Measurements from ENCODE around the gene VEPH1. TPM values are rescaled to one million over a fixed set of nuclear protein-coding genes. Genes with fewer than 3 reads are reported as not detected.
A peak's percentile ranks its signal among the peaks of the same experiment; 100 is the strongest.

VEPH1 gene
- total RNA-seq, 1 experiment from 2014 or later: 2.4 TPM

GRCh38 chr3:157464321-157464720 lies 38.9 kb downstream of the VEPH1 start:
- H3K27ac Mint-ChIP-seq (ENCODE audit: low read depth, unreplicated experiment): no peak overlapping the region
- no peak for DNase-seq (ENCODE audit: unreplicated experiment)
- ChIA-PET POLR2A (interaction anchor here (0.6 kb wide), 1 partner anchor 58 kb away, joined by 3 read pairs; no protein-coding TSS in a partner anchor), CTCF (interaction anchor here (0.6 to 1.1 kb wide), 4 partner anchors 16 to 262 kb away, joined by 3 to 5 read pairs (median 4); no protein-coding TSS in a partner anchor)
- intact Hi-C loops (cut with micrococcal nuclease): no loop called here
- no peaks in the 10 kb centered on the region for H3K27me3 Mint-ChIP-seq (ENCODE audit: insufficient read depth, unreplicated experiment)
- no peaks in the 10 kb centered on the region for H3K36me3 Mint-ChIP-seq (ENCODE audit: insufficient read depth, unreplicated experiment)
- H3K9me3 Mint-ChIP-seq (ENCODE audit: unreplicated experiment): no peaks in the 10 kb centered on the region
- BruUV-seq (replicated peaks): no TSS peak
- no peak overlapping the region for H3K4me3 Mint-ChIP-seq (ENCODE audit: unreplicated experiment)
- peaks cover 21% of the 10 kb centered on the region for H3K4me1 Mint-ChIP-seq (ENCODE audit: insufficient read depth, unreplicated experiment)
- no peak for TF ChIP-seq CTCF (IDR thresholded peaks at IDR 0.05; ENCODE audit: unreplicated experiment)

- DNase-seq (ENCODE audit: unreplicated experiment): no peak
- H3K4me3 Mint-ChIP-seq (ENCODE audit: unreplicated experiment): no peak overlapping the region
Observed at GRCh38 chr3:157463816-157464215, 39.4 kb downstream of the VEPH1 start.

GRCh38 chr3:157460253-157460652 lies 43.0 kb downstream of the VEPH1 start:
- H3K4me1 Mint-ChIP-seq (ENCODE audit: insufficient read depth, unreplicated experiment): peaks cover 9% of the 10 kb centered on the region
- TF ChIP-seq CTCF (IDR thresholded peaks at IDR 0.05; ENCODE audit: unreplicated experiment): no peak
- DNase-seq (ENCODE audit: unreplicated experiment): no peak
- intact Hi-C loops (cut with micrococcal nuclease): no loop called here
- no peaks in the 10 kb centered on the region for H3K9me3 Mint-ChIP-seq (ENCODE audit: unreplicated experiment)
- no peaks in the 10 kb centered on the region for H3K27me3 Mint-ChIP-seq (ENCODE audit: insufficient read depth, unreplicated experiment)
- BruUV-seq (replicated peaks): no TSS peak
- CTCF ChIA-PET: no interaction called here
- POLR2A ChIA-PET: interaction anchor here (0.6 kb wide), 1 partner anchor 1071 kb away, joined by 3 read pairs; no protein-coding TSS in a partner anchor
- H3K4me3 Mint-ChIP-seq (ENCODE audit: unreplicated experiment): no peak overlapping the region
- H3K27ac Mint-ChIP-seq (ENCODE audit: low read depth, unreplicated experiment): peak overlapping the region; percentile 77
- H3K36me3 Mint-ChIP-seq (ENCODE audit: insufficient read depth, unreplicated experiment): no peaks in the 10 kb centered on the region

More at GRCh38 chr3:157463816-157464215, 39.4 kb downstream of the VEPH1 start:
- ChIA-PET CTCF (interaction anchor here (0.6 to 1.1 kb wide), 3 partner anchors 16 to 558 kb away, joined by 3 to 5 read pairs (median 3); no protein-coding TSS in a partner anchor), POLR2A (no interaction called here)
- intact Hi-C loops (cut with micrococcal nuclease): no loop called here
- Mint-ChIP-seq H3K36me3 (ENCODE audit: insufficient read depth, unreplicated experiment) (no peaks in the 10 kb centered on the region), H3K9me3 (ENCODE audit: unreplicated experiment) (no peaks in the 10 kb centered on the region), H3K27ac (ENCODE audit: low read depth, unreplicated experiment) (no peak overlapping the region), H3K27me3 (ENCODE audit: insufficient read depth, unreplicated experiment) (no peaks in the 10 kb centered on the region), H3K4me1 (ENCODE audit: insufficient read depth, unreplicated experiment) (peaks cover 21% of the 10 kb centered on the region)
- TF ChIP-seq CTCF (IDR thresholded peaks at IDR 0.05; ENCODE audit: unreplicated experiment): no peak
- no TSS peak for BruUV-seq (replicated peaks)

GRCh38 chr3:157459706-157460105 lies 43.5 kb downstream of the VEPH1 start:
- POLR2A ChIA-PET: no interaction called here
- peaks cover 9% of the 10 kb centered on the region for H3K4me1 Mint-ChIP-seq (ENCODE audit: insufficient read depth, unreplicated experiment)
- intact Hi-C loops (cut with micrococcal nuclease): no loop called here
- H3K27me3 Mint-ChIP-seq (ENCODE audit: insufficient read depth, unreplicated experiment): no peaks in the 10 kb centered on the region
- no peaks in the 10 kb centered on the region for H3K9me3 Mint-ChIP-seq (ENCODE audit: unreplicated experiment)
- H3K27ac Mint-ChIP-seq (ENCODE audit: low read depth, unreplicated experiment): no peak overlapping the region
- no peaks in the 10 kb centered on the region for H3K36me3 Mint-ChIP-seq (ENCODE audit: insufficient read depth, unreplicated experiment)
- H3K4me3 Mint-ChIP-seq (ENCODE audit: unreplicated experiment): no peak overlapping the region
- DNase-seq (ENCODE audit: unreplicated experiment): no peak
- CTCF ChIA-PET: interaction anchor here (1.1 kb wide), 1 partner anchor 12 kb away, joined by 5 read pairs; no protein-coding TSS in a partner anchor
- TF ChIP-seq CTCF (IDR thresholded peaks at IDR 0.05; ENCODE audit: unreplicated experiment): no peak
- BruUV-seq (replicated peaks): no TSS peak
